Measurements from ENCODE around the gene ATE1.

ATE1 gene

GRCh38 chr10:121735263-121735662, 192.6 kb downstream of the ATE1 start:
- Histone ChIP-seq H3K4me1 (peaks cover 14% of the 10 kb centered on the region), H3K27me3 (peaks cover 8% of the 10 kb centered on the region; the same call in 1 of the 2 replicates), H3K4me3 (ENCODE audit: low read depth, low read length) (no peak overlapping the region), H3K36me3 (no peaks in the 10 kb centered on the region), H3K9me3 (no peaks in the 10 kb centered on the region)
- no peak for TF ChIP-seq CTCF (IDR thresholded peaks at IDR 0.05; ENCODE audit: low read depth, low read length)
- DNase-seq, result no peak

GRCh38 chr10:121734589-121735045, 193.2 kb downstream of the ATE1 start:
- Histone ChIP-seq H3K9me3 (no peaks in the 10 kb centered on the region), H3K36me3 (no peaks in the 10 kb centered on the region), H3K27me3 (peaks cover 8% of the 10 kb centered on the region; the same call in 1 of the 2 replicates), H3K4me3 (ENCODE audit: low read depth, low read length) (no peak overlapping the region), H3K4me1 (peaks cover 14% of the 10 kb centered on the region)
- peak; percentile 73 for TF ChIP-seq CTCF (IDR thresholded peaks at IDR 0.05; ENCODE audit: low read depth, low read length)
- peak; percentile 24 for DNase-seq

GRCh38 chr10:121732656-121733445, 195.0 kb downstream of the ATE1 start:
- H3K27me3 ChIP-seq, result peaks cover 8% of the 10 kb centered on the region; the same call in 1 of the 2 replicates
- peaks cover 14% of the 10 kb centered on the region for H3K4me1 ChIP-seq
- H3K9me3 ChIP-seq, result no peaks in the 10 kb centered on the region
- DNase-seq, result no peak
- TF ChIP-seq CTCF (IDR thresholded peaks at IDR 0.05; ENCODE audit: low read depth, low read length), result no peak
- no peaks in the 10 kb centered on the region for H3K36me3 ChIP-seq
- no peak overlapping the region for H3K4me3 ChIP-seq (ENCODE audit: low read depth, low read length)

GRCh38 chr10:121732172-121732571, 195.7 kb downstream of the ATE1 start:
- Histone ChIP-seq H3K4me3 (ENCODE audit: low read depth, low read length) (no peak overlapping the region), H3K36me3 (no peaks in the 10 kb centered on the region), H3K27me3 (peaks cover 8% of the 10 kb centered on the region; the same call in 1 of the 2 replicates), H3K4me1 (peaks cover 12% of the 10 kb centered on the region), H3K9me3 (no peaks in the 10 kb centered on the region)
- TF ChIP-seq CTCF (IDR thresholded peaks at IDR 0.05; ENCODE audit: low read depth, low read length), result no peak
- DNase-seq, result no peak

DNA sequence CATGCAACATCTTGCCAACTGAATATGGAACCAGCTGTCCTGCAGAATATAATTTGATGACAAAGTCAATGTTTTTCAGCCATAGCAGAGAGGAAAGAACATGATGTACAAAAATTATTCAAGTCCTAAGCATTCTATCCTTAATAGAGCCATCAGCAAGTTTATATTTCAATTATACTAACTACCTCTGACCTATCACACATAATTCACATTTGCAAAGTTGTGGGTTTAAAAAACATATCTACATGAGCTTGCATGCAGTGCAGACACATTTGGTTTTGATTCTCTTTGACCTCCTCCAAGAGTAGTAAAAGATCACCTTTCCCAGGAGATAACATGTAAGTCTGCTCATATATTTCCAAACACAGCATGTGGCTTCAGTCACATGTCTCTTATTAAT, 203.5 kb downstream of the ATE1 start:
- no peaks in the 10 kb centered on the region for H3K4me1 ChIP-seq
- DNase-seq, result no peak
- no peaks in the 10 kb centered on the region for H3K27me3 ChIP-seq
- TF ChIP-seq CTCF (IDR thresholded peaks at IDR 0.05; ENCODE audit: low read depth, low read length), result no peak
- no peak overlapping the region for H3K4me3 ChIP-seq (ENCODE audit: low read depth, low read length)
- H3K9me3 ChIP-seq, result no peaks in the 10 kb centered on the region
- no peaks in the 10 kb centered on the region for H3K36me3 ChIP-seq

GRCh38 chr10:121722665-121723064, 205.2 kb downstream of the ATE1 start:
- H3K27me3 ChIP-seq, result no peaks in the 10 kb centered on the region
- no peaks in the 10 kb centered on the region for H3K4me1 ChIP-seq
- no peak overlapping the region for H3K4me3 ChIP-seq (ENCODE audit: low read depth, low read length)
- no peak for TF ChIP-seq CTCF (IDR thresholded peaks at IDR 0.05; ENCODE audit: low read depth, low read length)
- H3K36me3 ChIP-seq, result no peaks in the 10 kb centered on the region
- no peak for DNase-seq
- H3K9me3 ChIP-seq, result no peaks in the 10 kb centered on the region

Measured in BE2C (cell line).